T-cell (primary cell): ENCODE results near the gene DPH2. TPM values are rescaled to one million over a fixed set of nuclear protein-coding genes. Genes with fewer than 3 reads are reported as not detected.

Experiments
- ATAC-seq, 4 experiments: fragments of 200-7000 bp in 3 of 4; fragments of 150-1000 bp in 1 of 4; cut with Tn5 transposase; replicated peaks in 1 of 4; 1 replicate in 3 of 4; 2 replicates in 1 of 4; pipeline ENCODE4 v1.10.0; 2021; ENCODE audit warnings: moderate library complexity in 3 of 4, mild to moderate bottlenecking in 2 of 4, moderate number of reproducible peaks in 1 of 4
- CTCF ChIA-PET, 2 donors: fragments of 300-600 bp; sonication (Branson Sonifier 250); formaldehyde crosslinking; loops; one replicate each; lab custom pipeline; 2022; ENCODE audit warnings: antibody characterized with exemption in 2 of 2; lab: Charles Lee
- POLR2A ChIA-PET, 2 donors: fragments of 300-600 bp; sonication (Branson Sonifier 250); formaldehyde crosslinking; loops; one replicate each; lab custom pipeline; 2022; ENCODE audit warnings: antibody characterized with exemption in 2 of 2; lab: Charles Lee
- DNase-seq, 35 experiments: peaks; one replicate each; pipeline versions ENCODE4 v3.0.0 to v3.0.0-alpha.2; 2013 to 2023
- H3K27ac ChIP-seq: one replicate; pipeline ENCODE4 v1.5.1; 2013; ENCODE audit warnings: low read length
- H3K27me3 ChIP-seq, 2 experiments: replicated peaks in 1 of 2; 1 replicate in 1 of 2; 2 replicates in 1 of 2; pipeline versions ENCODE4 v1.6.1 to v1.7.0; 2013; ENCODE audit warnings: low read length in 1 of 2, mixed read lengths in 1 of 2; ENCODE audit not compliant: control insufficient read depth in 2 of 2, insufficient read depth in 2 of 2; ENCODE audit errors: extremely low read depth in 1 of 2
- H3K36me3 ChIP-seq, 2 donors: 1 replicate in 1 of 2; 2 replicates in 1 of 2; pipeline versions ENCODE4 v1.6.1 to v1.7.0; 2013; ENCODE audit warnings: low read length in 1 of 2; ENCODE audit not compliant: control insufficient read depth in 2 of 2, insufficient read depth in 1 of 2; ENCODE audit errors: extremely low read depth in 1 of 2
- H3K4me1 ChIP-seq, 2 experiments: 1 replicate in 1 of 2; 2 replicates in 1 of 2; pipeline versions ENCODE4 v1.6.1 to v1.7.0; 2013; ENCODE audit warnings: low read length in 2 of 2, mixed read lengths in 1 of 2; ENCODE audit not compliant: insufficient read depth in 2 of 2, control insufficient read depth in 1 of 2; ENCODE audit errors: extremely low read depth in 1 of 2
- H3K4me3 ChIP-seq, 2 donors: 1 replicate in 1 of 2; 2 replicates in 1 of 2; pipeline versions ENCODE4 v1.5.1 to v1.7.0; 2013; ENCODE audit warnings: mild to moderate bottlenecking in 2 of 2, low read length in 1 of 2, moderate library complexity in 1 of 2; ENCODE audit not compliant: control insufficient read depth in 1 of 2; ENCODE audit errors: extremely low read depth in 1 of 2
- H3K9me3 ChIP-seq: 2 replicates; pipeline ENCODE4 v1.7.0; 2013
- H3K27ac Mint-ChIP-seq, 2 donors: one replicate each; pipeline ENCODE4 v1.8.0; 2020 to 2021; ENCODE audit warnings: mild to moderate bottlenecking in 2 of 2, mixed read lengths in 2 of 2
- H3K27me3 Mint-ChIP-seq, 2 donors: one replicate each; pipeline ENCODE4 v1.8.0; 2021 to 2022; ENCODE audit warnings: mixed read lengths in 2 of 2
- H3K36me3 Mint-ChIP-seq: one replicate; pipeline ENCODE4 v1.8.0; 2021; ENCODE audit warnings: mixed read lengths
- H3K4me1 Mint-ChIP-seq, 3 donors: one replicate each; pipeline ENCODE4 v1.8.0; 2020 to 2022; ENCODE audit warnings: mixed read lengths in 3 of 3, mild to moderate bottlenecking in 1 of 3
- H3K4me3 Mint-ChIP-seq, 3 donors: one replicate each; pipeline ENCODE4 v1.8.0; 2020 to 2022; ENCODE audit warnings: mild to moderate bottlenecking in 3 of 3, mixed read lengths in 3 of 3, moderate library complexity in 3 of 3
- H3K9me3 Mint-ChIP-seq, 3 donors: one replicate each; pipeline ENCODE4 v1.8.0; 2020 to 2022; ENCODE audit warnings: mixed read lengths in 3 of 3
- WGBS: methylation state at CpG from one replicate; pipeline ENCODE4 v1.1.5; 2013; ENCODE audit warnings: missing lambda C conversion rate; ENCODE audit not compliant: insufficient coverage; 5-methylcytosine and 5-hydroxymethylcytosine counted together
- total RNA-seq, 35 experiments: library from RNA in 6 of 35; stranded (reverse) in 6 of 35; fragments of 120-200 nt in 1 of 35; gene quantifications; one replicate each; pipeline versions ENCODE4 v1.2.1 to v1.2.4 and lab custom pipeline; 2013 to 2026

DPH2 gene
- total RNA-seq, 5 donors from 2014 or later (not counting 1 experiment from before 2014, with no cell fraction given): 22.1 to 46.6 (median 41.8) TPM

- Histone ChIP-seq H3K4me1 (peaks cover 5 to 14% of the 10 kb centered on the region in 2 experiments), H3K27ac (no peak overlapping the region), H3K4me3 (no peak overlapping the region), H3K9me3 (no peaks in the 10 kb centered on the region), H3K27me3 (peaks cover 0 to 14% of the 10 kb centered on the region in 2 experiments), H3K36me3 (no peaks in the 10 kb centered on the region)
- H3K27ac Mint-ChIP-seq: no peak overlapping the region
- H3K4me3 Mint-ChIP-seq: no peak overlapping the region
- no peaks in the 10 kb centered on the region for H3K36me3 Mint-ChIP-seq
- peaks cover 7 to 22% (median 12%) of the 10 kb centered on the region in 3 donors for H3K4me1 Mint-ChIP-seq
- ChIA-PET CTCF (interaction anchor here in 1 of 2 donors (0.6 kb wide), 1 partner anchor 253 kb away, joined by 3 read pairs; no protein-coding TSS in a partner anchor), POLR2A (no interaction called here)
- no peaks in the 10 kb centered on the region for H3K27me3 Mint-ChIP-seq
- ATAC-seq (no peak), DNase-seq (no peak)
- H3K9me3 Mint-ChIP-seq: no peaks in the 10 kb centered on the region
- WGBS: no CpG with 5 or more reads among the region's 11 CpGs
Measured at GRCh38 chr1:44010935-44011471, 41.2 kb downstream of the DPH2 start.

- no peak overlapping the region for H3K27ac Mint-ChIP-seq
- no peak for ATAC-seq
- H3K36me3 Mint-ChIP-seq: no peaks in the 10 kb centered on the region
- POLR2A ChIA-PET: interaction anchor here in 1 of 2 donors (0.6 kb wide), 1 partner anchor 38 kb away, joined by 6 read pairs; the partner anchor contains the start of gene ATP6V0B
- no peaks in the 10 kb centered on the region for H3K27me3 Mint-ChIP-seq
- no peaks in the 10 kb centered on the region for H3K36me3 ChIP-seq
- no peak overlapping the region for H3K4me3 ChIP-seq
- 86% methylated on average over 1 of the region's 2 CpGs for WGBS
- H3K4me3 Mint-ChIP-seq: no peak overlapping the region
- no peaks in the 10 kb centered on the region for H3K9me3 Mint-ChIP-seq
- CTCF ChIA-PET: no interaction called here
- H3K27me3 ChIP-seq: peaks cover 0 to 24% of the 10 kb centered on the region in 2 experiments
- H3K27ac ChIP-seq: no peak overlapping the region
- H3K9me3 ChIP-seq: no peaks in the 10 kb centered on the region
- peaks cover 5 to 14% of the 10 kb centered on the region in 2 experiments for H3K4me1 ChIP-seq
- peak in 1 of 35 experiments; percentile 8 for DNase-seq
- peaks cover 7 to 22% (median 12%) of the 10 kb centered on the region in 3 donors for H3K4me1 Mint-ChIP-seq
Measured at GRCh38 chr1:44012404-44012803, 42.6 kb downstream of the DPH2 start.

- ChIA-PET POLR2A (interaction anchor here in 1 of 2 donors (0.6 kb wide), 1 partner anchor 38 kb away, joined by 6 read pairs; the partner anchor contains the start of gene ATP6V0B), CTCF (no interaction called here)
- Mint-ChIP-seq H3K27me3 (no peaks in the 10 kb centered on the region), H3K9me3 (no peaks in the 10 kb centered on the region), H3K4me3 (no peak overlapping the region), H3K36me3 (no peaks in the 10 kb centered on the region), H3K4me1 (peaks cover 7 to 22% (median 12%) of the 10 kb centered on the region in 3 donors), H3K27ac (peak overlapping the region in 1 of 2 donors; percentile 22)
- no peaks in the 10 kb centered on the region for H3K9me3 ChIP-seq
- H3K27ac ChIP-seq: no peak overlapping the region
- DNase-seq: peak in 1 of 35 experiments; percentile 15
- WGBS: 31% methylated on average over 13 of the region's 13 CpGs
- peak in 3 of 4 experiments; percentile 37 to 72 (median 40) for ATAC-seq
- H3K4me1 ChIP-seq: peaks cover 5 to 14% of the 10 kb centered on the region in 2 experiments
- H3K36me3 ChIP-seq: no peaks in the 10 kb centered on the region
- H3K4me3 ChIP-seq: no peak overlapping the region
- peaks cover 0 to 24% of the 10 kb centered on the region in 2 experiments for H3K27me3 ChIP-seq
Measured at GRCh38 chr1:44012941-44013609, 43.3 kb downstream of the DPH2 start.

- CTCF ChIA-PET: no interaction called here
- peaks cover 7 to 22% (median 12%) of the 10 kb centered on the region in 3 donors for H3K4me1 Mint-ChIP-seq
- no peaks in the 10 kb centered on the region for H3K36me3 Mint-ChIP-seq
- Histone ChIP-seq H3K4me1 (peaks cover 5 to 14% of the 10 kb centered on the region in 2 experiments), H3K36me3 (no peaks in the 10 kb centered on the region), H3K27me3 (peaks cover 0 to 24% of the 10 kb centered on the region in 2 experiments), H3K9me3 (no peaks in the 10 kb centered on the region), H3K4me3 (no peak overlapping the region), H3K27ac (no peak overlapping the region)
- 72% methylated on average over 4 of the region's 5 CpGs for WGBS
- H3K4me3 Mint-ChIP-seq: no peak overlapping the region
- no peak for DNase-seq
- POLR2A ChIA-PET: no interaction called here
- H3K27ac Mint-ChIP-seq: no peak overlapping the region
- no peaks in the 10 kb centered on the region for H3K9me3 Mint-ChIP-seq
- ATAC-seq: no peak
- no peaks in the 10 kb centered on the region for H3K27me3 Mint-ChIP-seq
Measured at GRCh38 chr1:44013949-44014348, 44.1 kb downstream of the DPH2 start.

GRCh38 chr1:44014365-44015104, 44.7 kb downstream of the DPH2 start:
- H3K4me1 Mint-ChIP-seq: peaks cover 7 to 22% (median 12%) of the 10 kb centered on the region in 3 donors
- no peak overlapping the region for H3K4me3 Mint-ChIP-seq
- no peaks in the 10 kb centered on the region for H3K27me3 Mint-ChIP-seq
- DNase-seq (no peak), ATAC-seq (no peak)
- no peaks in the 10 kb centered on the region for H3K9me3 Mint-ChIP-seq
- Histone ChIP-seq H3K36me3 (no peaks in the 10 kb centered on the region), H3K4me3 (no peak overlapping the region), H3K4me1 (peaks cover 5 to 14% of the 10 kb centered on the region in 2 experiments), H3K27me3 (peaks cover 0 to 24% of the 10 kb centered on the region in 2 experiments), H3K9me3 (no peaks in the 10 kb centered on the region), H3K27ac (no peak overlapping the region)
- no peak overlapping the region for H3K27ac Mint-ChIP-seq
- WGBS: 80% methylated on average over 8 of the region's 8 CpGs
- POLR2A ChIA-PET: no interaction called here
- H3K36me3 Mint-ChIP-seq: no peaks in the 10 kb centered on the region
- CTCF ChIA-PET: interaction anchor here in 1 of 2 donors (0.6 kb wide), 1 partner anchor 32 kb away, joined by 4 read pairs; no protein-coding TSS in a partner anchor

- Histone ChIP-seq H3K27me3 (peaks cover 0 to 24% of the 10 kb centered on the region in 2 experiments), H3K9me3 (no peaks in the 10 kb centered on the region), H3K36me3 (no peaks in the 10 kb centered on the region), H3K27ac (no peak overlapping the region), H3K4me3 (no peak overlapping the region), H3K4me1 (peaks cover 5 to 14% of the 10 kb centered on the region in 2 experiments)
- ChIA-PET CTCF (interaction anchor here in 1 of 2 donors (0.6 kb wide), 1 partner anchor 31 kb away, joined by 4 read pairs; no protein-coding TSS in a partner anchor), POLR2A (no interaction called here)
- Mint-ChIP-seq H3K4me3 (no peak overlapping the region), H3K27me3 (no peaks in the 10 kb centered on the region), H3K36me3 (no peaks in the 10 kb centered on the region), H3K27ac (no peak overlapping the region), H3K4me1 (peaks cover 7 to 22% (median 12%) of the 10 kb centered on the region in 3 donors), H3K9me3 (no peaks in the 10 kb centered on the region)
- DNase-seq: no peak
- no peak for ATAC-seq
- 75% methylated on average over 1 of the region's 3 CpGs for WGBS
Measured at GRCh38 chr1:44015206-44015605, 45.4 kb downstream of the DPH2 start.
